COLO668 (cell line): Measurements from ENCODE around the gene KHSRP.

Source experiments
- DNase-seq: peaks from one replicate; lab custom pipeline; 2025; ENCODE audit not compliant: unreplicated experiment; lab: John Stamatoyannopoulos, UW

The KHSRP gene

GRCh38 chr19:6393983-6394412 lies 30.6 kb downstream of the KHSRP start:
- DNase-seq = no peak

- DNase-seq = peak; percentile 93
Measured at GRCh38 chr19:6393074-6393982, 31.3 kb downstream of the KHSRP start, which contains the start of gene GTF2F1. GTF2F1 (minus strand) TSS chr19:6393164; CDS start chr19:6392995, 169 bp downstream.

GRCh38 chr19:6392221-6393073 lies 32.2 kb downstream of the KHSRP start:
- no peak for DNase-seq

GRCh38 chr19:6387372-6387771 lies 37.2 kb downstream of the KHSRP start:
- no peak for DNase-seq

GRCh38 chr19:6384381-6384780 lies 40.2 kb downstream of the KHSRP start:
- DNase-seq = no peak

- DNase-seq = no peak
Measured at GRCh38 chr19:6383188-6383587, 41.4 kb downstream of the KHSRP start.

- no peak for DNase-seq
Measured at GRCh38 chr19:6381030-6381750, 43.4 kb downstream of the KHSRP start.

GRCh38 chr19:6379744-6380143 lies 44.9 kb downstream of the KHSRP start:
- no peak for DNase-seq

GRCh38 chr19:6378486-6378885 lies 46.1 kb downstream of the KHSRP start:
- DNase-seq = no peak

GRCh38 chr19:6378041-6378440 lies 46.6 kb downstream of the KHSRP start:
- DNase-seq = no peak

GRCh38 chr19:6376512-6377190 lies 48.0 kb downstream of the KHSRP start:
- no peak for DNase-seq

- DNase-seq = no peak
Measured at GRCh38 chr19:6375411-6376010, 49.1 kb downstream of the KHSRP start, which contains the start of gene PSPN. PSPN (minus strand) TSS chr19:6375933; CDS start chr19:6375849, 84 bp downstream.

GRCh38 chr19:6374711-6375410 lies 49.8 kb downstream of the KHSRP start:
- no peak for DNase-seq

GRCh38 chr19:6374161-6374709 lies 50.4 kb downstream of the KHSRP start:
- no peak for DNase-seq

- no peak for DNase-seq
Measured at GRCh38 chr19:6373813-6374108, 50.9 kb downstream of the KHSRP start.

- DNase-seq = peak; percentile 98
Measured at GRCh38 chr19:6373096-6373812, 51.4 kb downstream of the KHSRP start.

GRCh38 chr19:6372594-6373095 lies 52.0 kb downstream of the KHSRP start, which contains the start of gene ALKBH7:
ALKBH7 (plus strand) TSS chr19:6372794; CDS start chr19:6372821, 27 bp downstream.
- peak; percentile 98 for DNase-seq

GRCh38 chr19:6364353-6364752 lies 60.3 kb downstream of the KHSRP start:
- no peak for DNase-seq
